Ovary (tissue), 9 donors: ENCODE data around the gene LMF2. TPM values are rescaled to one million over a fixed set of nuclear protein-coding genes. Genes with fewer than 3 reads are reported as not detected.

Source experiments
- DNase-seq, 5 donors: peaks; one replicate each; pipeline ENCODE4 v3.0.0-alpha.2; 2019 to 2020
- H3K27ac ChIP-seq, 2 donors: fragments of 200-600 bp; one replicate each; pipeline versions ENCODE4 v1.5.1 to v1.8.0; 2019 to 2022
- H3K27me3 ChIP-seq: fragments of 200-600 bp; one replicate; pipeline ENCODE4 v1.8.0; 2022
- H3K36me3 ChIP-seq: fragments of 200-600 bp; sonication (generic); one replicate; pipeline ENCODE4 v1.5.1; 2019
- H3K4me1 ChIP-seq: one replicate; pipeline ENCODE4 v1.8.1; 2013; ENCODE audit warnings: mild to moderate bottlenecking, moderate library complexity; ENCODE audit not compliant: insufficient read depth
- H3K4me3 ChIP-seq: fragments of 200-600 bp; sonication (generic); one replicate; pipeline ENCODE4 v1.5.1; 2017
- H3K9me3 ChIP-seq, 2 donors: fragments of 200-600 bp in 1 of 2; sonication (generic) in 1 of 2; one replicate each; pipeline versions ENCODE4 v1.5.1 to v1.8.1; 2013 to 2019; ENCODE audit warnings: mild to moderate bottlenecking in 1 of 2, moderate library complexity in 1 of 2
- CTCF ChIP-seq, 3 donors: fragments of 450-650 bp in 2 of 3; fragments of 200-600 bp in 1 of 3; IDR thresholded peaks; one replicate each; pipeline versions ENCODE4 v1.5.1 to v1.8.0; 2016 to 2022; ENCODE audit warnings: antibody characterized with exemption in 3 of 3, mild to moderate bottlenecking in 1 of 3
- EP300 ChIP-seq: sonication (generic); formaldehyde crosslinking; IDR thresholded peaks from one replicate; pipeline ENCODE4 v1.6.1; 2017; ENCODE audit warnings: antibody characterized with exemption
- POLR2A ChIP-seq: fragments of 450-650 bp; IDR thresholded peaks from one replicate; pipeline ENCODE4 v1.6.1; 2017; ENCODE audit warnings: antibody characterized with exemption, mild to moderate bottlenecking, moderate library complexity
- WGBS, 3 donors: extraction: QIAGEN DNeasy Blood & Tissue Kit in 1 of 3; methylation state at CpG; one replicate each; pipeline versions ENCODE4 v1.1.5 to v1.1.7; 2013 to 2017; 5-methylcytosine and 5-hydroxymethylcytosine counted together
- intact Hi-C, 4 donors: fragments of 100-400 bp; cut with DNase I; formaldehyde crosslinking; loops; one replicate each; pipeline versions ENCODE4 v1.11.0 to v1.15.1; 2022 to 2023
- polyA plus RNA-seq, 2 donors: library from polyadenylated mRNA; stranded (reverse); fragments of 200-250 nt in 1 of 2; fragments of 350-450 nt in 1 of 2; fragmentation: Illumina TruSeq in 1 of 2; extraction: RNeasy Lipid Tissue Mini Kit (QIAGEN cat#74804) in 1 of 2; gene quantifications; one replicate each; pipeline ENCODE4 v1.2.3, GENCODE V29; 2013 to 2014
- total RNA-seq, 7 donors: library from RNA; depleted of rRNA in 2 of 7; stranded (reverse); fragments of >200 nt in 2 of 7; fragmentation: NEBNext Ultra II Directional in 3 of 7; extraction: Animal tissue kit (Norgen Biotek cat#: 25700) in 3 of 7; gene quantifications; one replicate each; pipeline versions ENCODE4 v1.1.0 to v1.2.4, GENCODE V29; 2016 to 2023
- donor health status: DM: no; HTN: no; CAD: no; lungs with moderate emphysema.
- donor health status: DM: no; HTN: no; CAD: no.
- donor health status: Bipolar disorder and iron deficiency.
- donor health status: DM: yes; HTN: yes; CAD: no.
- donor health status: DM: no; HTN: no; CAD: no.
- donor health status: DM: yes; HTN: yes; CAD: no.

LMF2 gene
- total and polyA plus RNA-seq, 9 donors, result 1.5 to 76.6 (median 52.3) TPM

GRCh38 chr22:50465066-50465930 lies 42.2 kb downstream of the LMF2 start:
- H3K36me3 ChIP-seq, result no peaks in the 10 kb centered on the region
- WGBS, 3 donors, result 84 to 87% (median 86%) methylated on average over 27 to 30 of the region's 30 CpGs
- H3K9me3 ChIP-seq, result no peaks in the 10 kb centered on the region
- intact Hi-C loops, result no loop called here
- no peaks in the 10 kb centered on the region for H3K27me3 ChIP-seq
- H3K27ac ChIP-seq, result no peak overlapping the region
- H3K4me1 ChIP-seq, result peaks cover 5% of the 10 kb centered on the region
- H3K4me3 ChIP-seq, result no peak overlapping the region
- TF ChIP-seq POLR2A (no peak), EP300 (no peak), CTCF (IDR thresholded peaks at IDR 0.05) (no peak)
- no peak for DNase-seq

GRCh38 chr22:50464451-50464850 lies 43.1 kb downstream of the LMF2 start:
- intact Hi-C loops, result no loop called here
- Histone ChIP-seq H3K27me3 (no peaks in the 10 kb centered on the region), H3K36me3 (no peaks in the 10 kb centered on the region), H3K4me3 (no peak overlapping the region), H3K27ac (no peak overlapping the region), H3K9me3 (no peaks in the 10 kb centered on the region), H3K4me1 (no peaks in the 10 kb centered on the region)
- TF ChIP-seq EP300, result no peak
- WGBS, 3 donors, result 87 to 89% (median 89%) methylated on average over 24 of the region's 24 CpGs
- DNase-seq, result no peak

- 87 to 93% (median 90%) methylated on average over 28 of the region's 28 CpGs for WGBS, 3 donors
- Histone ChIP-seq H3K36me3 (no peaks in the 10 kb centered on the region), H3K27ac (no peak overlapping the region), H3K4me1 (no peaks in the 10 kb centered on the region), H3K9me3 (no peaks in the 10 kb centered on the region), H3K27me3 (no peaks in the 10 kb centered on the region), H3K4me3 (no peak overlapping the region)
- no peak for DNase-seq
- intact Hi-C loops, result no loop called here
- TF ChIP-seq POLR2A (no peak), CTCF (IDR thresholded peaks at IDR 0.05) (no peak), EP300 (no peak)
Measured at GRCh38 chr22:50463188-50463900, 44.2 kb downstream of the LMF2 start.

- no peak for TF ChIP-seq EP300
- TF ChIP-seq POLR2A, result no peak
- no peak for TF ChIP-seq CTCF (IDR thresholded peaks at IDR 0.05)
- 92 to 95% (median 93%) methylated on average over 30 of the region's 30 CpGs for WGBS, 3 donors
- no peaks in the 10 kb centered on the region for H3K27me3 ChIP-seq
- intact Hi-C loops, result no loop called here
- DNase-seq, result no peak
- no peak overlapping the region for H3K4me3 ChIP-seq
- H3K4me1 ChIP-seq, result no peaks in the 10 kb centered on the region
- no peak overlapping the region for H3K27ac ChIP-seq
- H3K36me3 ChIP-seq, result no peaks in the 10 kb centered on the region
- no peaks in the 10 kb centered on the region for H3K9me3 ChIP-seq
Measured at GRCh38 chr22:50461979-50462540, 45.4 kb downstream of the LMF2 start.
